Measurements from ENCODE around the gene DPYSL4. TPM values are rescaled to one million over a fixed set of nuclear protein-coding genes. Genes with fewer than 3 reads are reported as not detected.

The DPYSL4 gene
- total RNA-seq, 1 experiment from 2014 or later = 0.21 TPM

GRCh38 chr10:132148261-132149251 is 38.2 kb upstream of the DPYSL4 start:
- ChIA-PET CTCF (no interaction called here), POLR2A (no interaction called here)
- Mint-ChIP-seq H3K9me3 (ENCODE audit: unreplicated experiment) (no peaks in the 10 kb centered on the region), H3K36me3 (ENCODE audit: insufficient read depth, unreplicated experiment) (no peaks in the 10 kb centered on the region), H3K27ac (ENCODE audit: low read depth, unreplicated experiment) (no peak overlapping the region), H3K4me1 (ENCODE audit: insufficient read depth, unreplicated experiment) (no peaks in the 10 kb centered on the region), H3K27me3 (ENCODE audit: insufficient read depth, unreplicated experiment) (no peaks in the 10 kb centered on the region), H3K4me3 (ENCODE audit: unreplicated experiment) (no peak overlapping the region)
- DNase-seq (ENCODE audit: unreplicated experiment) = no peak
- no TSS peak for BruUV-seq (replicated peaks)
- TF ChIP-seq, protein P1, sequence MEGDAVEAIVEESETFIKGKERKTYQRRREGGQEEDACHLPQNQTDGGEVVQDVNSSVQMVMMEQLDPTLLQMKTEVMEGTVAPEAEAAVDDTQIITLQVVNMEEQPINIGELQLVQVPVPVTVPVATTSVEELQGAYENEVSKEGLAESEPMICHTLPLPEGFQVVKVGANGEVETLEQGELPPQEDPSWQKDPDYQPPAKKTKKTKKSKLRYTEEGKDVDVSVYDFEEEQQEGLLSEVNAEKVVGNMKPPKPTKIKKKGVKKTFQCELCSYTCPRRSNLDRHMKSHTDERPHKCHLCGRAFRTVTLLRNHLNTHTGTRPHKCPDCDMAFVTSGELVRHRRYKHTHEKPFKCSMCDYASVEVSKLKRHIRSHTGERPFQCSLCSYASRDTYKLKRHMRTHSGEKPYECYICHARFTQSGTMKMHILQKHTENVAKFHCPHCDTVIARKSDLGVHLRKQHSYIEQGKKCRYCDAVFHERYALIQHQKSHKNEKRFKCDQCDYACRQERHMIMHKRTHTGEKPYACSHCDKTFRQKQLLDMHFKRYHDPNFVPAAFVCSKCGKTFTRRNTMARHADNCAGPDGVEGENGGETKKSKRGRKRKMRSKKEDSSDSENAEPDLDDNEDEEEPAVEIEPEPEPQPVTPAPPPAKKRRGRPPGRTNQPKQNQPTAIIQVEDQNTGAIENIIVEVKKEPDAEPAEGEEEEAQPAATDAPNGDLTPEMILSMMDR (IDR thresholded peaks at IDR 0.05; ENCODE audit: unreplicated experiment) = no peak
- intact Hi-C loops (cut with micrococcal nuclease) = loop anchor here (10.0 kb wide), 1 partner anchor 124 kb away; no protein-coding TSS in a partner anchor

DNA sequence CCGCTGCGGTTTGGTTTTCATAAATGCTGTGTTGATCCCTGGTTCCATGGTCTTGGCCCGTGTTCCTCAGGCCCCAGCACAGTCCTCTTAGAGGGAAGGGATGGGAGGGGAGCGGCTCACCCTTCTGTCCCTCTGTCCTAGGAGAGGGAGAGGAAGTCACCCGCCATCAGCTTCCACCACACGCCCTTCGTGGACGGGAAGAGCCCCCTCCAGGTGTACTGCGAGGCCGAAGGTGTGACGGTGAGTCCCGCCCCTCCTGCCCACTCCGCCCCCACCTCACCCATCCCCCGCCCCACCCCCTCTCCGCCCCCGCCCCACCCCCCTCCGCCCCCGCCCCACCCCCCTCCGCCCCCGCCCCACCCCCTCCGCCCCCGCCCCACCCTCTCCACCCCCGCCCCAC is 37.5 kb upstream of the DPYSL4 start:
- ChIA-PET CTCF (no interaction called here), POLR2A (no interaction called here)
- Mint-ChIP-seq H3K4me1 (ENCODE audit: insufficient read depth, unreplicated experiment) (no peaks in the 10 kb centered on the region), H3K4me3 (ENCODE audit: unreplicated experiment) (no peak overlapping the region), H3K27ac (ENCODE audit: low read depth, unreplicated experiment) (no peak overlapping the region), H3K27me3 (ENCODE audit: insufficient read depth, unreplicated experiment) (no peaks in the 10 kb centered on the region), H3K9me3 (ENCODE audit: unreplicated experiment) (no peaks in the 10 kb centered on the region), H3K36me3 (ENCODE audit: insufficient read depth, unreplicated experiment) (no peaks in the 10 kb centered on the region)
- DNase-seq (ENCODE audit: unreplicated experiment) = no peak
- TF ChIP-seq, protein P1 (IDR thresholded peaks at IDR 0.05; ENCODE audit: unreplicated experiment) = no peak
- BruUV-seq (replicated peaks) = no TSS peak
- intact Hi-C loops (cut with micrococcal nuclease) = loop anchor here (10.0 kb wide), 1 partner anchor 124 kb away; no protein-coding TSS in a partner anchor

DNA sequence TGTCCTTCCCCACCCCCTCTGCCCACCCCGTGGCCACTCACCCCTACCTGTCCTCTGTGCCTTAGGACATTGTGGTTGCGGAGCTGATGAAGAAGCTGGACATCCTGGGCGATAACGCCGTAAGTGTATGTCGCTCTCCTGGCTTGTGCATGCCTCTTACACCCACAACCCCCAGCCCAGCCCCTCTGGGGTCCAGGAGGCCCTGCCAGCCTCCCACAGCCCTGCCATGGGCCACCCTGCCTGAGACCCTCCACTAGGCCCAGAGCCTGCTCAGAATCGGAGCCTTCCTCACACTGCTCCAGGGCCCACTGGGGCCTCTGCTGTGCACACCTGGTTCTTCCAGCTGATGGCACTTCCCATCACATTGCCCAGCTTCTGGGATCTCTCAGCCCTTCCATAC is 36.8 kb upstream of the DPYSL4 start:
- intact Hi-C loops (cut with micrococcal nuclease) = loop anchor here (10.0 kb wide), 1 partner anchor 125 kb away; no protein-coding TSS in a partner anchor
- no peaks in the 10 kb centered on the region for H3K4me1 Mint-ChIP-seq (ENCODE audit: insufficient read depth, unreplicated experiment)
- H3K36me3 Mint-ChIP-seq (ENCODE audit: insufficient read depth, unreplicated experiment) = no peaks in the 10 kb centered on the region
- TF ChIP-seq, protein P1 (IDR thresholded peaks at IDR 0.05; ENCODE audit: unreplicated experiment) = no peak
- ChIA-PET POLR2A (no interaction called here), CTCF (no interaction called here)
- no peaks in the 10 kb centered on the region for H3K27me3 Mint-ChIP-seq (ENCODE audit: insufficient read depth, unreplicated experiment)
- BruUV-seq (replicated peaks) = no TSS peak
- no peaks in the 10 kb centered on the region for H3K9me3 Mint-ChIP-seq (ENCODE audit: unreplicated experiment)
- no peak for DNase-seq (ENCODE audit: unreplicated experiment)
- no peak overlapping the region for H3K27ac Mint-ChIP-seq (ENCODE audit: low read depth, unreplicated experiment)
- no peak overlapping the region for H3K4me3 Mint-ChIP-seq (ENCODE audit: unreplicated experiment)

DNA sequence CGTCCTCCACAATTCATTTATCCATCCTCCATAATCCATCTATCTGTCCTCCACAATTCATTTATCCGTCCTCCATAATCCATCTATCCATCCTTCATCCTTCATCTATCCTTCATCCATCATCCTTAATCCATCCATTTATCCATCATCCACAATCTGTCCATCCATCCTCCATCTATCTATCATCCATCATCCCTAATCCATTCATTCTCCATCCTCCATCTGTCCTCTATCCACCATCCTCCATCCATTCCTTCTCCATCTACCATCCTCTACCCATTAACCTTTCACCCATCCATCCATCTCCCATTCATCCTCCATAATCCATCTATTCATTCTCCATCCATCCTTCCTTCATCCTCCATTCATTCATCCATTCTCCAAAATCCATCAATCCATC is 36.0 kb upstream of the DPYSL4 start:
- no peaks in the 10 kb centered on the region for H3K4me1 Mint-ChIP-seq (ENCODE audit: insufficient read depth, unreplicated experiment)
- CTCF ChIA-PET = interaction anchor here (1.8 kb wide), 1 partner anchor 8 kb away, joined by 8 read pairs; no protein-coding TSS in a partner anchor
- H3K4me3 Mint-ChIP-seq (ENCODE audit: unreplicated experiment) = no peak overlapping the region
- no TSS peak for BruUV-seq (replicated peaks)
- no peaks in the 10 kb centered on the region for H3K27me3 Mint-ChIP-seq (ENCODE audit: insufficient read depth, unreplicated experiment)
- intact Hi-C loops (cut with micrococcal nuclease) = no loop called here
- TF ChIP-seq, protein P1 (IDR thresholded peaks at IDR 0.05; ENCODE audit: unreplicated experiment) = no peak
- H3K27ac Mint-ChIP-seq (ENCODE audit: low read depth, unreplicated experiment) = no peak overlapping the region
- DNase-seq (ENCODE audit: unreplicated experiment) = no peak
- H3K36me3 Mint-ChIP-seq (ENCODE audit: insufficient read depth, unreplicated experiment) = no peaks in the 10 kb centered on the region
- H3K9me3 Mint-ChIP-seq (ENCODE audit: unreplicated experiment) = no peaks in the 10 kb centered on the region
- POLR2A ChIA-PET = no interaction called here

Measured in MCF 10A (cell line).